ENCODE data around the gene SLC9A7. TPM values are rescaled to one million over a fixed set of nuclear protein-coding genes. Genes with fewer than 3 reads are reported as not detected.

The SLC9A7 gene
- total and polyA plus RNA-seq, 2 experiments from 2014 or later: 2.5 to 15.4 TPM

DNA sequence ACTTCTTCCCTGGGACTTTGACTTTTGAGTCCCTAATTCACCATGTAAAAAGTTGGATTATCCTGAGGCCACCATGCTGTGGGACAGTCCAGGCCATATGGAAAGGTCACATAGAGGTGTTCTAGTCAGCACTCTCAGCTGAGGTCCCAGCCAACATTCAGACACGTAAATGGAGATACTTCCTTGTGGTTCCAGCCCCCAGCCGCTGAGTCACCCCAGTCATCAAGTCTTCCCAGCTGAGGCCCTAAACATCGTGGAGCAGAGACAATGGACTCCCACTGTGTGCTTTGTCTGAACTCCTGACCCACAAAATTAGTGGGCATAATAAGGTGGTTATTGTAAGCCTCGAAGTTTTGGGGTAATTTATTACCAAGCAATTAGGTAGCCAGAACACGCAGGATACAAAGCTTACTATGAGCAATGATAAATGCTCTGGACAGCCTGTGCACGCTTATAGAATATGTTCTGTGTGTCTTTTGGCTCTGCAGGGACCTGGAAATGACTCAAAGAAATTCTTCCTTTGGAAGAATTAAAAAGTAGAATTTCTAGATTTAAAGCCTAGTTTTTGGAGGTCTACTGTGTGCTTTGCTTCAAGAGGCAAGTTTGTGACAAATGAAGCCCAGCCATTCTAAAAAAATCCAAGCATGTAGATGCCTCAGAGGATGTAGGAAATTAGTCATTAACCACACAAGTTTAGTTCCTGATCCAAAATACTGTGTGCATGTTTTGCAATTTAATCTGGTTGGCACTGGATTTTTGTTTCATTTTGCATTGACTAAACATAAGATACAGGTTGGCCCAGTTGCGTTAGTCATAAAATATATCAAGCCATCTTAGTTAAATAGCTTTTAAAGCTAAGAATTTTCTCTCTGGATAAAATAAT is 33.2 kb upstream of the SLC9A7 start (continued):
- TF ChIP-seq, protein P1, sequence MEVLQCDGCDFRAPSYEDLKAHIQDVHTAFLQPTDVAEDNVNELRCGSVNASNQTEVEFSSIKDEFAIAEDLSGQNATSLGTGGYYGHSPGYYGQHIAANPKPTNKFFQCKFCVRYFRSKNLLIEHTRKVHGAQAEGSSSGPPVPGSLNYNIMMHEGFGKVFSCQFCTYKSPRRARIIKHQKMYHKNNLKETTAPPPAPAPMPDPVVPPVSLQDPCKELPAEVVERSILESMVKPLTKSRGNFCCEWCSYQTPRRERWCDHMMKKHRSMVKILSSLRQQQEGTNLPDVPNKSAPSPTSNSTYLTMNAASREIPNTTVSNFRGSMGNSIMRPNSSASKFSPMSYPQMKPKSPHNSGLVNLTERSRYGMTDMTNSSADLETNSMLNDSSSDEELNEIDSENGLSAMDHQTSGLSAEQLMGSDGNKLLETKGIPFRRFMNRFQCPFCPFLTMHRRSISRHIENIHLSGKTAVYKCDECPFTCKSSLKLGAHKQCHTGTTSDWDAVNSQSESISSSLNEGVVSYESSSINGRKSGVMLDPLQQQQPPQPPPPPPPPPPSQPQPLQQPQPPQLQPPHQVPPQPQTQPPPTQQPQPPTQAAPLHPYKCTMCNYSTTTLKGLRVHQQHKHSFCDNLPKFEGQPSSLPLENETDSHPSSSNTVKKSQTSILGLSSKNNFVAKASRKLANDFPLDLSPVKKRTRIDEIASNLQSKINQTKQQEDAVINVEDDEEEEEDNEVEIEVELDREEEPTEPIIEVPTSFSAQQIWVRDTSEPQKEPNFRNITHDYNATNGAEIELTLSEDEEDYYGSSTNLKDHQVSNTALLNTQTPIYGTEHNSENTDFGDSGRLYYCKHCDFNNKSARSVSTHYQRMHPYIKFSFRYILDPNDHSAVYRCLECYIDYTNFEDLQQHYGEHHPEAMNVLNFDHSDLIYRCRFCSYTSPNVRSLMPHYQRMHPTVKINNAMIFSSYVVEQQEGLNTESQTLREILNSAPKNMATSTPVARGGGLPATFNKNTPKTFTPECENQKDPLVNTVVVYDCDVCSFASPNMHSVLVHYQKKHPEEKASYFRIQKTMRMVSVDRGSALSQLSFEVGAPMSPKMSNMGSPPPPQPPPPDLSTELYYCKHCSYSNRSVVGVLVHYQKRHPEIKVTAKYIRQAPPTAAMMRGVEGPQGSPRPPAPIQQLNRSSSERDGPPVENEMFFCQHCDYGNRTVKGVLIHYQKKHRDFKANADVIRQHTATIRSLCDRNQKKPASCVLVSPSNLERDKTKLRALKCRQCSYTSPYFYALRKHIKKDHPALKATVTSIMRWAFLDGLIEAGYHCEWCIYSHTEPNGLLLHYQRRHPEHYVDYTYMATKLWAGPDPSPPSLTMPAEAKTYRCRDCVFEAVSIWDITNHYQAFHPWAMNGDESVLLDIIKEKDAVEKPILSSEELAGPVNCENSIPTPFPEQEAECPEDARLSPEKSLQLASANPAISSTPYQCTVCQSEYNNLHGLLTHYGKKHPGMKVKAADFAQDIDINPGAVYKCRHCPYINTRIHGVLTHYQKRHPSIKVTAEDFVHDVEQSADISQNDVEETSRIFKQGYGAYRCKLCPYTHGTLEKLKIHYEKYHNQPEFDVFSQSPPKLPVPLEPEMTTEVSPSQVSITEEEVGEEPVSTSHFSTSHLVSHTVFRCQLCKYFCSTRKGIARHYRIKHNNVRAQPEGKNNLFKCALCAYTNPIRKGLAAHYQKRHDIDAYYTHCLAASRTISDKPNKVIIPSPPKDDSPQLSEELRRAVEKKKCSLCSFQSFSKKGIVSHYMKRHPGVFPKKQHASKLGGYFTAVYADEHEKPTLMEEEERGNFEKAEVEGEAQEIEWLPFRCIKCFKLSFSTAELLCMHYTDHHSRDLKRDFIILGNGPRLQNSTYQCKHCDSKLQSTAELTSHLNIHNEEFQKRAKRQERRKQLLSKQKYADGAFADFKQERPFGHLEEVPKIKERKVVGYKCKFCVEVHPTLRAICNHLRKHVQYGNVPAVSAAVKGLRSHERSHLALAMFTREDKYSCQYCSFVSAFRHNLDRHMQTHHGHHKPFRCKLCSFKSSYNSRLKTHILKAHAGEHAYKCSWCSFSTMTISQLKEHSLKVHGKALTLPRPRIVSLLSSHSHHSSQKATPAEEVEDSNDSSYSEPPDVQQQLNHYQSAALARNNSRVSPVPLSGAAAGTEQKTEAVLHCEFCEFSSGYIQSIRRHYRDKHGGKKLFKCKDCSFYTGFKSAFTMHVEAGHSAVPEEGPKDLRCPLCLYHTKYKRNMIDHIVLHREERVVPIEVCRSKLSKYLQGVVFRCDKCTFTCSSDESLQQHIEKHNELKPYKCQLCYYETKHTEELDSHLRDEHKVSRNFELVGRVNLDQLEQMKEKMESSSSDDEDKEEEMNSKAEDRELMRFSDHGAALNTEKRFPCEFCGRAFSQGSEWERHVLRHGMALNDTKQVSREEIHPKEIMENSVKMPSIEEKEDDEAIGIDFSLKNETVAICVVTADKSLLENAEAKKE (CRISPR knock-in tag; IDR thresholded peaks at IDR 0.05): no peak; the same call in 1 of the 2 replicates
- TF ChIP-seq ZNF331 (CRISPR knock-in tag; IDR thresholded peaks at IDR 0.05; ENCODE audit: low read depth) (no peak), EZH2phosphoT487 (IDR thresholded peaks at IDR 0.05; ENCODE audit: unreplicated experiment) (no peak), EZH2 (IDR thresholded peaks at IDR 0.05; ENCODE audit: low read depth, unreplicated experiment) (no peak)

DNA sequence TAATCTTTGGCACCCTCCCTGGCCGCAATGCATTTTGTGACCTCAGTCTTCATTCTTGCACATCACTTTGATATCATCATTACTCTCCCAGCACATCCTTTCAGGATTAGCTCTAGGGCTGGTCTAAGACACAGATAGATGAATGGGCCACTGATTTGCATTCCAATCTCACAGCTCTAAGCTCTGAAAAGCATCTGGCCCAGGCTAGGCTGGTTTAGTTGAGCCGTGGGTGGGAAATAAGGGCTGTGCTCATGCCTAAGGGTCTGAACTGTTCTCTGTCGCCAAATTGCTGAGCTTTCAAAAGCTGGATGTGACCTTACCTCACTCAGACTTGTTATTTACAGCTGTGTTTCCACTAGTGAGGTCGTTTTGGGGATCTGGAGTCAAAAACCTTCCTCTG is 30.0 kb upstream of the SLC9A7 start:
- Mint-ChIP-seq H3K4me3 (no peak overlapping the region), H3K27ac (no peak overlapping the region), H3K9me3 (no peaks in the 10 kb centered on the region), H3K27me3 (ENCODE audit: insufficient read depth, low read depth, poor library complexity) (no peaks in the 10 kb centered on the region), H3K36me3 (ENCODE audit: low read depth) (no peaks in the 10 kb centered on the region), H3K4me1 (peaks cover 12% of the 10 kb centered on the region; the same call in 2 of the 3 replicates)
- peak; percentile 11 for DNase-seq (ENCODE audit: low spot score)
- Histone ChIP-seq H3K4me2 (no peak overlapping the region), H3K79me2 (replicated peaks; ENCODE audit: insufficient read depth) (no peaks in the 10 kb centered on the region), H3K4me3 (no peak overlapping the region), H3K4me1 (ENCODE audit: insufficient read depth) (peaks cover 7% of the 10 kb centered on the region; the same call in 1 of the 2 replicates), H4K20me1 (replicated peaks; ENCODE audit: insufficient read depth) (no peaks in the 10 kb centered on the region), H3K27me3 (ENCODE audit: insufficient read depth) (no peaks in the 10 kb centered on the region), H3K9me2 (ENCODE audit: insufficient read depth) (no peaks in the 10 kb centered on the region), H2AFZ (peak overlapping the region; percentile 28; the same call in 1 of the 2 replicates), H3F3A (replicated peaks; ENCODE audit: low read depth) (no peaks in the 10 kb centered on the region), H3K27ac (ENCODE audit: low read depth) (no peak overlapping the region), H3K36me3 (ENCODE audit: insufficient read depth) (no peaks in the 10 kb centered on the region)
- ATAC-seq: peak; percentile 84
- TF ChIP-seq POLR2AphosphoS5 (IDR thresholded peaks at IDR 0.05; ENCODE audit: low read depth) (no peak), ZNF114 (CRISPR knock-in tag; IDR thresholded peaks at IDR 0.05) (no peak), JUNB (IDR thresholded peaks at IDR 0.05; ENCODE audit: unreplicated experiment) (no peak), EZH2phosphoT487 (IDR thresholded peaks at IDR 0.05; ENCODE audit: unreplicated experiment) (no peak)
- TF ChIP-seq, protein P2, sequence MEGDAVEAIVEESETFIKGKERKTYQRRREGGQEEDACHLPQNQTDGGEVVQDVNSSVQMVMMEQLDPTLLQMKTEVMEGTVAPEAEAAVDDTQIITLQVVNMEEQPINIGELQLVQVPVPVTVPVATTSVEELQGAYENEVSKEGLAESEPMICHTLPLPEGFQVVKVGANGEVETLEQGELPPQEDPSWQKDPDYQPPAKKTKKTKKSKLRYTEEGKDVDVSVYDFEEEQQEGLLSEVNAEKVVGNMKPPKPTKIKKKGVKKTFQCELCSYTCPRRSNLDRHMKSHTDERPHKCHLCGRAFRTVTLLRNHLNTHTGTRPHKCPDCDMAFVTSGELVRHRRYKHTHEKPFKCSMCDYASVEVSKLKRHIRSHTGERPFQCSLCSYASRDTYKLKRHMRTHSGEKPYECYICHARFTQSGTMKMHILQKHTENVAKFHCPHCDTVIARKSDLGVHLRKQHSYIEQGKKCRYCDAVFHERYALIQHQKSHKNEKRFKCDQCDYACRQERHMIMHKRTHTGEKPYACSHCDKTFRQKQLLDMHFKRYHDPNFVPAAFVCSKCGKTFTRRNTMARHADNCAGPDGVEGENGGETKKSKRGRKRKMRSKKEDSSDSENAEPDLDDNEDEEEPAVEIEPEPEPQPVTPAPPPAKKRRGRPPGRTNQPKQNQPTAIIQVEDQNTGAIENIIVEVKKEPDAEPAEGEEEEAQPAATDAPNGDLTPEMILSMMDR (conservative IDR thresholded peaks at IDR 0.05; ENCODE audit: low read depth in 2 of 2): no peak

Data from GM23338 (cell line).